Measurements from ENCODE around the gene GALNT2. TPM values are rescaled to one million over a fixed set of nuclear protein-coding genes. Genes with fewer than 3 reads are reported as not detected.

The GALNT2 gene
- total and polyA plus RNA-seq, 7 donors, result 43.7 to 88.7 (median 75.7) TPM

DNA sequence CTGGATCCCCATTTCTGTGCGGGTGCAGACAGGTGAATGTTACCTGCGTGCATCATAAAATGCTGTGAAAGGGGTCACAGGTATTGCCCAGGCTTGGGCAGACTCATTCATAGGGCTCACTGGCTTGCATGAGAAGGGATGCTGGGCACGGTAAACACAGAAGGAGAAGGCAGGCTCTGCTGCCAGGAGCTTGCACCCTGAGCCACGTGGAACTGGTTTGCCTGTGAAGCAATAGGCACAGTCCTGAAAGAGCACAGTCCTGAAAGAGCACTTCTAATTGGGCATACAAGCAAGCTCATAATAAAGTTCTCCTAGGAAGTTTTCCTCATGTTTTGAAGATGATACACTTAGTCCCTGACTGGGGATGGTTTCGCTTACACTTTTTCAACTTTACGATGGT is 40.9 kb downstream of the GALNT2 start:
- TF ChIP-seq, protein P1, sequence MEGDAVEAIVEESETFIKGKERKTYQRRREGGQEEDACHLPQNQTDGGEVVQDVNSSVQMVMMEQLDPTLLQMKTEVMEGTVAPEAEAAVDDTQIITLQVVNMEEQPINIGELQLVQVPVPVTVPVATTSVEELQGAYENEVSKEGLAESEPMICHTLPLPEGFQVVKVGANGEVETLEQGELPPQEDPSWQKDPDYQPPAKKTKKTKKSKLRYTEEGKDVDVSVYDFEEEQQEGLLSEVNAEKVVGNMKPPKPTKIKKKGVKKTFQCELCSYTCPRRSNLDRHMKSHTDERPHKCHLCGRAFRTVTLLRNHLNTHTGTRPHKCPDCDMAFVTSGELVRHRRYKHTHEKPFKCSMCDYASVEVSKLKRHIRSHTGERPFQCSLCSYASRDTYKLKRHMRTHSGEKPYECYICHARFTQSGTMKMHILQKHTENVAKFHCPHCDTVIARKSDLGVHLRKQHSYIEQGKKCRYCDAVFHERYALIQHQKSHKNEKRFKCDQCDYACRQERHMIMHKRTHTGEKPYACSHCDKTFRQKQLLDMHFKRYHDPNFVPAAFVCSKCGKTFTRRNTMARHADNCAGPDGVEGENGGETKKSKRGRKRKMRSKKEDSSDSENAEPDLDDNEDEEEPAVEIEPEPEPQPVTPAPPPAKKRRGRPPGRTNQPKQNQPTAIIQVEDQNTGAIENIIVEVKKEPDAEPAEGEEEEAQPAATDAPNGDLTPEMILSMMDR (IDR thresholded peaks at IDR 0.05), result no peak
- Histone ChIP-seq H3K27ac (no peak overlapping the region), H3K27me3 (ENCODE audit: insufficient read depth in 3 of 3, low read length in 2 of 3) (no peaks in the 10 kb centered on the region), H3K9me3 (no peaks in the 10 kb centered on the region), H3K36me3 (ENCODE audit: insufficient read depth in 1 of 2, low read depth in 1 of 2) (no peaks in the 10 kb centered on the region), H3K4me3 (no peak overlapping the region), H3K4me1 (peaks cover 70% of the 10 kb centered on the region)
- 67 to 88% (median 67%) methylated on average over 6 of the region's 6 CpGs for WGBS, 3 donors
- intact Hi-C loops (cut with DNase I), result loop anchor here in 1 of 2 donors (10.0 kb wide), 1 partner anchor 107 kb away; no protein-coding TSS in a partner anchor
- no peak for ATAC-seq
- no peak for DNase-seq

DNA sequence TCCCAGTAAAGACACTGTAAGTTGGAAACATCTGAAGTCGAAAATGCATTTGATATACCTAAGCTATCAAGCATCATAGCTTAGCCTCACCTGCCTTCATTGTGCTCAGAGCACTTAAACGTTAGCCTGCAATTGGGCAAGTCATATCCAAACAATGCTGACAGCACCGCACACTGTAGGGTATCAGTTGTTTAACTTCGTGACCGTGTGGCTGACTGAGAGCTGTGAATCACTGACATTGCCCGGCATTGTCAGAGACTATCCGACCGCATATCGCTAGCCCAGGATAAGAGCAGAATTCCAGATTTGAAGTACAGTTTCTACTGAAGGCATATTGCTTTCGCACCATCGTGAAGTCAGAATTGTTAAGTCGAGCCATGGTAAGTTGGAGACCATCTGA is 41.5 kb downstream of the GALNT2 start:
- 89 to 96% (median 91%) methylated on average over 12 of the region's 12 CpGs for WGBS, 3 donors
- Histone ChIP-seq H3K36me3 (ENCODE audit: insufficient read depth in 1 of 2, low read depth in 1 of 2) (no peaks in the 10 kb centered on the region), H3K27ac (no peak overlapping the region), H3K9me3 (no peaks in the 10 kb centered on the region), H3K4me1 (peaks cover 70% of the 10 kb centered on the region), H3K27me3 (ENCODE audit: insufficient read depth in 3 of 3, low read length in 2 of 3) (no peaks in the 10 kb centered on the region), H3K4me3 (no peak overlapping the region)
- no peak for DNase-seq
- intact Hi-C loops (cut with DNase I), result loop anchor here in 1 of 2 donors (10.0 kb wide), 1 partner anchor 106 kb away; no protein-coding TSS in a partner anchor
- no peak for ATAC-seq
- TF ChIP-seq, protein P1 (IDR thresholded peaks at IDR 0.05), result no peak

DNA sequence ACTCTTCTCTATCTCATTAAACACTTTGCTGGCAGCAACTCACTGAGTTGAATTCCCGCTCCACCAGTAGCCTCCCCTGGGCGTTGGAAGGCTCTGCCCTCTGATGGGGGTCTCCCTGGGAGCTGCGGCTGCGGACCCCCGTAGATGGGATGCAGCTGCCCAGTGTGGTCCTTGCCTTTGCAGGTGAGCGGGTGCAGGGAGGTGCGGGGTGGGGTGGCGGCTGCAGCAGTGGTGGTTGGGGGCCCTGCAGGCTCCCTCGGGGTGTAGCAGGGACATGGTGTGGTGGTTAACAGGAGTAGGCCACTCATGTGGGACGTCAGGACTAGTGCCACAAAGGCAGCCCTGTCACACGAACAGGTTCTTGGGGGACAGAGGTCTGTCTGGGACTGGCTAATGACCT is 42.0 kb downstream of the GALNT2 start:
- ATAC-seq (no peak), DNase-seq (peak in 1 of 2 donors; percentile 46)
- Histone ChIP-seq H3K4me3 (no peak overlapping the region), H3K9me3 (no peaks in the 10 kb centered on the region), H3K4me1 (peaks cover 70% of the 10 kb centered on the region), H3K27ac (peak overlapping the region; percentile 15), H3K27me3 (ENCODE audit: insufficient read depth in 3 of 3, low read length in 2 of 3) (no peaks in the 10 kb centered on the region), H3K36me3 (ENCODE audit: insufficient read depth in 1 of 2, low read depth in 1 of 2) (no peaks in the 10 kb centered on the region)
- WGBS, 3 donors, result 91 to 96% (median 92%) methylated on average over 11 of the region's 11 CpGs
- intact Hi-C loops (cut with DNase I), result loop anchor here in 1 of 2 donors (10.0 kb wide), 1 partner anchor 106 kb away; no protein-coding TSS in a partner anchor
- TF ChIP-seq, protein P1 (IDR thresholded peaks at IDR 0.05), result no peak

DNA sequence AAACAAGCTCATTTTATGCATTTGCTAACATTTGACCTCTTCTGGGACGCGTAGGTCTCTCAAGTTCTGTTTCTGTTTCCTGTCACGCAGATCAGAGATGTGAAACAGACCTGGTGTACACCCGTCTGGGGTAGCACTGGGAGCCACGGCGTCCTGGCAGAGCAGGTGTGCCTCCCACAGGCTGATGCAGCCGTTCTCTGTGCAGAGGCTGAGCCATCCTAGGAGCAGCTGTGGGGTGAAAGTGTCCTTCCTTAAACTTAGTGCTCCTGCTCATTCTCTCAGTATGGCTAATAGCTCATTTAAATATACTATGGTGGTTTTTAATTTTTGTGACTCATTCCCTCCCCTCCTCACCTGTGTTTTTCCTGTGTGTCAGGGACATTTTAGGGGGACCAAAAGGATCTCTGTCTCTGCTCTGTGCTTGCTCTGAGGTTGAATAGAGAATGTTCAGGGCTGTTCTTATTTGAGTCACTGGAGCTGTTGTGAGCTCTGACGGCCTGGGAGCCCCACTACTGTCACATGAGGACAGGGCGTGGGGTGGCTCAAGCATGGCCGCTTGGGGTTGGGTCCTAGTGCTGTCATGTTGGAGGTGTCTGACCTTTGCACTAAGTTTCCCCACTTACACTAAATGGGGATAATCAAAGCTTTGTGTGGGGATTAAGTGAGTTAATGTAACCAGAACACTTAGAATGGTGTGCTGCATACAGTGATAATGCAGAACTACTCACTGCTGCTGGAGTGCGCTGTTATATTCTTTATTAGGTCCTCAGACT is 43.0 kb downstream of the GALNT2 start:
- TF ChIP-seq, protein P1 (IDR thresholded peaks at IDR 0.05), result no peak
- no peak overlapping the region for H3K4me3 ChIP-seq
- H3K27me3 ChIP-seq (ENCODE audit: insufficient read depth in 3 of 3, low read length in 2 of 3), result no peaks in the 10 kb centered on the region
- peak overlapping the region; percentile 15 for H3K27ac ChIP-seq
- 59 to 73% (median 64%) methylated on average over 11 of the region's 11 CpGs for WGBS, 3 donors
- no peaks in the 10 kb centered on the region for H3K36me3 ChIP-seq (ENCODE audit: insufficient read depth in 1 of 2, low read depth in 1 of 2)
- DNase-seq, result no peak
- H3K9me3 ChIP-seq, result no peaks in the 10 kb centered on the region
- H3K4me1 ChIP-seq, result peaks cover 70% of the 10 kb centered on the region
- intact Hi-C loops (cut with DNase I), result loop anchor here in 1 of 2 donors (10.0 kb wide), 1 partner anchor 105 kb away; no protein-coding TSS in a partner anchor
- no peak for ATAC-seq

Measured in psoas muscle (tissue), 8 donors.